AG10803 (cell line): ENCODE measurements around the gene ZFYVE28.

Experiments
- DNase-seq: peaks from one replicate; pipeline ENCODE4 v3.0.0; 2010; ENCODE audit warnings: low read depth
- H3K4me3 ChIP-seq: 2 replicates; pipeline ENCODE4 v1.5.1; 2011; ENCODE audit warnings: mild to moderate bottlenecking, low read length, control low read depth
- TF ChIP-seq, protein P1 (sequence below): conservative IDR thresholded peaks from 2 replicates; pipeline ENCODE4 v1.5.1; 2011; ENCODE audit warnings: mild to moderate bottlenecking, low read length, control low read depth, inconsistent platforms

The ZFYVE28 gene

DNA sequence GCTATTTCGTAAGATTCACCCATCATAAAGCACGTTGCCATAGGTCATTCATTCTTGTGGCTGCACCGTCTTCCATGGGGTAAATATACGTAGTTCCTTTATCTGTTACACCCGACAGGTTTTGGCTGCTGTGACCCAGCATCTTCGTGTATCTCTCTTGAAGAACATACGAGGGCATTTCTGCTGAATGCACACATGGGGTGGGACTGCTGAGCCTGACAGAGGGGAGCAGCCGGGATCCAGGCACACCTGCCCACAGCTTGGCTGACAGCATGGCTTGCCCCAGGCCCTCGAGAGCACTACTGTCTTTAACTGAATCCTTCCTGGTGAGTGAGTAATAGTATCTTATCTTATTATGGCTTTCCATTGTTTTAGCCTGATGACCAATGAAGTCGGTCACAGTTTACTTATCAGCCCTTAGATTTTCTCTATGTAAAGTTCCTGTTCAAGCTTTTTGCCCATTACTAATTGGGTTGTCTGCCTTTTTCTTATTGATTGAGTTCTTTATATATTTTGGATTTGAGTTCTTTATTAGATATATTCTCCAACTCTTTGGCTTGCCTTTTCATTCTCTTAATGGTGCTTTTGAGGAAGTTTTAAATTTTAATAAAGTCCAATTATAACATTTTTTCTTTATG lies 111.6 kb downstream of the ZFYVE28 start:
- H3K4me3 ChIP-seq, result no peak overlapping the region
- DNase-seq, result no peak
- TF ChIP-seq, protein P1, sequence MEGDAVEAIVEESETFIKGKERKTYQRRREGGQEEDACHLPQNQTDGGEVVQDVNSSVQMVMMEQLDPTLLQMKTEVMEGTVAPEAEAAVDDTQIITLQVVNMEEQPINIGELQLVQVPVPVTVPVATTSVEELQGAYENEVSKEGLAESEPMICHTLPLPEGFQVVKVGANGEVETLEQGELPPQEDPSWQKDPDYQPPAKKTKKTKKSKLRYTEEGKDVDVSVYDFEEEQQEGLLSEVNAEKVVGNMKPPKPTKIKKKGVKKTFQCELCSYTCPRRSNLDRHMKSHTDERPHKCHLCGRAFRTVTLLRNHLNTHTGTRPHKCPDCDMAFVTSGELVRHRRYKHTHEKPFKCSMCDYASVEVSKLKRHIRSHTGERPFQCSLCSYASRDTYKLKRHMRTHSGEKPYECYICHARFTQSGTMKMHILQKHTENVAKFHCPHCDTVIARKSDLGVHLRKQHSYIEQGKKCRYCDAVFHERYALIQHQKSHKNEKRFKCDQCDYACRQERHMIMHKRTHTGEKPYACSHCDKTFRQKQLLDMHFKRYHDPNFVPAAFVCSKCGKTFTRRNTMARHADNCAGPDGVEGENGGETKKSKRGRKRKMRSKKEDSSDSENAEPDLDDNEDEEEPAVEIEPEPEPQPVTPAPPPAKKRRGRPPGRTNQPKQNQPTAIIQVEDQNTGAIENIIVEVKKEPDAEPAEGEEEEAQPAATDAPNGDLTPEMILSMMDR, result no peak

DNA sequence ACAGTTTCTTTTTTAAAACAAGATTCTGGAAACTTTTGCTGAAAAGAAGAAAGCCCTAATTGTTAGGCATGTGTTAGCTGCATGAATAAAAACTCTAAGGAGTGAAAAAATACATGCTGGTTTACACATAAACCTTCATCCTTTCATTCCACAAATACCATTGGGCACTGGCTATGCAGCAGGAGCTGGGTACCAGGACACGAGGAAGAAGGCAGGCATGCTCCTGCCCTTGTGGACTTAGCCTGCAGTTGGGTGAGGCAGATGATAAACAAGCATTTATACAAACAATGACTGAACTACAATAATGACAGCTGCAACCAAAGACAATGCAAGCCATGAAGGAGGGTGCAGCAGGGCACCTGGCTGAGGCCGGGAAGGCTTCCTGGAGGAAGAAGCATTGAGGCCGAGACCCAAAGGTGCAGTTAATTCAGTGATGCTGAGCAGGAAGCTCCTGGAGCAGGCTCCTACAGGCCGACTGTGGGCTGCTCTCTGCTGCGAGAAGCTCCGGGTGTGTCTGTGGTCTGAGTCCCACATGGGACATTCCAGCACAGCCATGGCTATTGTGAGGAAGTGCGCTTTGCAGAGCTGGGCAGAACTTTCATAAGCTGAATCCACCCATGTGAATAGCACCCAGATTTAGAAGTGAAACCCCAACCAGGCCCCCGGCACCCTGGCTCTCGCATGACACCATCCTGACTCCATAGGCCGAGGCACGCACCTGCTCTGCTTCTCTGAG lies 112.5 kb downstream of the ZFYVE28 start:
- TF ChIP-seq, protein P1, result no peak
- H3K4me3 ChIP-seq, result no peak overlapping the region
- DNase-seq, result no peak

DNA sequence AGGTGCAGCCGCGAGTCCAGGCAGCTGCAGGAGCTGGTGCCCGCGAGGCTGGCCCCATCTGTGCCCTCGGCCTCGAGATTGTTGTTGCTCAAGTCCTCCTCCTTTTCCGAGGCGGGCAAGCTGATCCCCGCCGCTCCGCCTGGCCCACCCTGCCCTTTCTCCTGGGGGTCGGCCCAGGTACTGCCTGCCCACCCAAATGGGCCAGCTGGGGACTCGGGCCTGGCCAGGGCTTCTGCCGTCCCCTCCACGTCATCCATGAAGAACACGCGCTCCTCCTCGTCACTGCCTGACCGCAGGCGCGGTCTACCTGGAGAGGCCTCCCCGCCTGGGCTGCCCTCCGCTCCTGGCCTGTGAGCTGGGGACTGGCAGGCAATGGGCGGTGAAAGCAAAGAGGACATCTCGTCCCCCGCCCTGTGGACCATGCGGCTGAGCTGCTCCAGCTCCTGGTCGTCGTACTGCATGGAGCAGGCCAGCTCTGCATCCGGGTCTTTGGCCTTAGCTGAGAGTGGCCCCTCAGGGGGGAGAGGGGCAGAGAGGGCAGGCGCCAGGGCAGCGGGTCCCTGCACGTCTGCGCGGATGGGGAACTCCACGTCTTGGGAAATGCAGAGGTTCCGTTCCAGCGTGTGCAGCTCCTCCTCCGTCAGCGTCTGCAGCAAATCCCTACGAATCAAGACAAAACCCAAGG lies 113.4 kb downstream of the ZFYVE28 start:
- no peak for DNase-seq
- TF ChIP-seq, protein P1, result no peak
- H3K4me3 ChIP-seq, result no peak overlapping the region

DNA sequence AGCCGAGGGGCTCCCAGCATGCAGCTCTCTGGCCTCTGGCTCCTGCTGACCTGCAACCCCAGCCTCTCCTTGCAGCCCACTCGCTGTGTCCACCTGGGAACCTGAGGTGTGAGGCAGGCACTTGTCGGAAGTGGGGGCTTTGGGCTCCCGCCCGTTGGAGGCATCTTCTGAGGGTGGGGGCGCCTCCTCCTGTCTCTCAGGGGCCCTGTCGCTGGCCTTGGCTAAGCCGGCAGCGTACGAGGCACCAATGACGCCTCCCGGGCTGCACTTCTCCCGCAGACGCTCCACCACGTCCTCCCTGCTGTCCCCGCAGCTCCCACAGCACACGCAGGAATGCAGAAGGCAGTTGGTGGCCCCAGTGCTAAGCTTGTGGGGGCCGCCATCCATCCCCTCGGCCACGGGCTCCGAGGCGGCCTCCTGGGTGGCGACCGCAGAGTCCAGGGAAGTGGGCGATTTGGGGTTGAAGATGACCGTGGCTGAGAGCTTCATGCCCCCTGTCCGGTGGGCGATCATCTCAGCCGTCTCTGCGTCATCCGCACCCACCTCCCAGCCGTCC lies 114.0 kb downstream of the ZFYVE28 start:
- TF ChIP-seq, protein P1, result no peak
- DNase-seq, result no peak

DNA sequence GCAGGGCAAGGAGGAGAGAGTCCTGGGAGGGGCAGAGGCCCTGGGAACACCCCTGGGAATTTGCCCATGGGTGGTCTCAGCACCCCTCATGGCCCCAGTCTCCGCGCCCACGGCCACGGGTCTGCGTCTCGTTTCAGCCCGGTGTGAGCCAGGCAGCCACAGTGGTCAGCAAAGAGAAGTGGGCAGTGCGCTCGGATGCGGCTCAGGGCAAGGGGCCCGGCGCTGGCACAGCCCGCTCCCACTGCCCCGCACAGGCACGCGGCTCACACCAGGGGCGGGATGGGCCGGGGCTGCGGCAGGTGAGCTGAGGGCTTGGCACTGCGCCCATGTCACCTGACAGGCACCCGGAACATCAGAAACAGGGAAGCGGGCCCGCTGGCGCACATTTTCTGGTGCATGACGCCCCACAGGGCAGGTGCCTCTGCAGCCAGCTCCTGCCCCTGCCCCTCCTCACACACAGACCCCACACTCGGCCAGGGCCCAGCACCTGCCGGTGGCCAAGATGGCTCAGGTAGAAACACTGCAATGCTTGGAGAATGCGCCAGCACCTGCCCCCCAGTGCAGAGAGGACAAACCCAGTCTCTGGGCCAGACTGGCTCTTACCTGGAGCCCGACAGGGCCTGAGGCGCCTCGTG lies 114.6 kb downstream of the ZFYVE28 start:
- H3K4me3 ChIP-seq, result no peak overlapping the region
- DNase-seq, result no peak
- TF ChIP-seq, protein P1, result no peak

More for the DNA sequence above, 114.0 kb downstream of the ZFYVE28 start:
- no peak overlapping the region for H3K4me3 ChIP-seq

DNA sequence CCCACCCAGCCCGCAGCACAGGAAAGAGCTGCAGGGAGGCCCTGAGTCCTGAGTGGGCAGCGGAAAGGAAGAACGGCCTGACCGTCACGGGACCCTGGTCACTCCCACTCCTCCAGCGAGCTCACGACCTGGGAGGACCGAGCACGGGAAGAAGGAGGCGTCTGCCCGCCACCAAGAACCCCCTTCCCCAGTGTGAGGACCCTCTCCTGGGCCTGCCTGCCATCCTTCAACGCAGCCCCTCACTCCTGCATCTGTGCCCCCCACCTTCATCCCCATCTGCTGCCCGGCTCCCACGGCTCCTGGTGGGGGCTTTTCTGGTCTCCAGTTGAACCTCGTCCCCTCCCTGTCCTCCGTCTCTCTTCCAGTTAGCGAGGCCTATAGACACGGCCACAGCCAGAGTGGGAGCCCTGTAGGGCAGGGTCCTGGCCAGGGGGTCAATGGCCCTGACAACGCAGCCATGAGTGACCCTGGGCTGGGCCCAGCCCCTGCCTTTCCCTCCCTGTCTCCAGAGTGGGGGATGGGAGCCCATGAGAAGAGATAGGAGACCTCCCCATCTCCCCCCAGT lies 115.2 kb downstream of the ZFYVE28 start:
- TF ChIP-seq, protein P1, result no peak
- no peak overlapping the region for H3K4me3 ChIP-seq
- DNase-seq, result no peak
